Esophagus muscularis mucosa (tissue), 4 donors: ENCODE measurements around the gene SLC7A8.

Experiments
- EP300 ChIP-seq: sonication (generic); formaldehyde crosslinking; IDR thresholded peaks from one replicate; pipeline ENCODE4 v1.6.1; 2017; ENCODE audit warnings: antibody characterized with exemption
- POLR2A ChIP-seq: fragments of 450-650 bp; IDR thresholded peaks from one replicate; pipeline ENCODE4 v1.6.1; 2017; ENCODE audit warnings: antibody characterized with exemption, moderate library complexity, mild to moderate bottlenecking, low read depth
- POLR2AphosphoS5 ChIP-seq, 2 donors: sonication (generic); formaldehyde crosslinking; IDR thresholded peaks; one replicate each; pipeline ENCODE4 v1.6.1; 2017; ENCODE audit warnings: antibody characterized with exemption in 2 of 2
- TF ChIP-seq, protein P1 (sequence below), 3 experiments: fragments of 200-600 bp in 2 of 3; fragments of 450-650 bp in 1 of 3; sonication (generic) in 2 of 3; IDR thresholded peaks; one replicate each; pipeline ENCODE4 v1.5.1; 2017 to 2019; ENCODE audit warnings: antibody characterized with exemption in 3 of 3, mild to moderate bottlenecking in 2 of 3, moderate library complexity in 1 of 3

GRCh38 chr14:23102801-23103200 lies 80.7 kb downstream of the SLC7A8 start:
- TF ChIP-seq, protein P1, sequence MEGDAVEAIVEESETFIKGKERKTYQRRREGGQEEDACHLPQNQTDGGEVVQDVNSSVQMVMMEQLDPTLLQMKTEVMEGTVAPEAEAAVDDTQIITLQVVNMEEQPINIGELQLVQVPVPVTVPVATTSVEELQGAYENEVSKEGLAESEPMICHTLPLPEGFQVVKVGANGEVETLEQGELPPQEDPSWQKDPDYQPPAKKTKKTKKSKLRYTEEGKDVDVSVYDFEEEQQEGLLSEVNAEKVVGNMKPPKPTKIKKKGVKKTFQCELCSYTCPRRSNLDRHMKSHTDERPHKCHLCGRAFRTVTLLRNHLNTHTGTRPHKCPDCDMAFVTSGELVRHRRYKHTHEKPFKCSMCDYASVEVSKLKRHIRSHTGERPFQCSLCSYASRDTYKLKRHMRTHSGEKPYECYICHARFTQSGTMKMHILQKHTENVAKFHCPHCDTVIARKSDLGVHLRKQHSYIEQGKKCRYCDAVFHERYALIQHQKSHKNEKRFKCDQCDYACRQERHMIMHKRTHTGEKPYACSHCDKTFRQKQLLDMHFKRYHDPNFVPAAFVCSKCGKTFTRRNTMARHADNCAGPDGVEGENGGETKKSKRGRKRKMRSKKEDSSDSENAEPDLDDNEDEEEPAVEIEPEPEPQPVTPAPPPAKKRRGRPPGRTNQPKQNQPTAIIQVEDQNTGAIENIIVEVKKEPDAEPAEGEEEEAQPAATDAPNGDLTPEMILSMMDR (IDR thresholded peaks at IDR 0.05) = no peak
- TF ChIP-seq POLR2A (no peak), POLR2AphosphoS5 (IDR thresholded peaks at IDR 0.05) (no peak), EP300 (no peak)
